ENCODE results near the gene CPLANE2.
"Not testable (repeated sequence)": the region's sequence is repeated elsewhere in the genome, so short reads cannot be mapped to it uniquely, and the experiment has no call there.

Gene CPLANE2

GRCh38 chr1:16267690-16268180 is 30.8 kb upstream of the CPLANE2 start:
- DNase-seq (ENCODE audit: low read depth), result no peak
- TF ChIP-seq CTCF (conservative IDR thresholded peaks at IDR 0.05; ENCODE audit: control insufficient read depth, insufficient read depth, low read depth, low read length), result no peak
- H3K4me3 ChIP-seq (ENCODE audit: control insufficient read depth, low read depth, low read length), result no peak overlapping the region

DNA sequence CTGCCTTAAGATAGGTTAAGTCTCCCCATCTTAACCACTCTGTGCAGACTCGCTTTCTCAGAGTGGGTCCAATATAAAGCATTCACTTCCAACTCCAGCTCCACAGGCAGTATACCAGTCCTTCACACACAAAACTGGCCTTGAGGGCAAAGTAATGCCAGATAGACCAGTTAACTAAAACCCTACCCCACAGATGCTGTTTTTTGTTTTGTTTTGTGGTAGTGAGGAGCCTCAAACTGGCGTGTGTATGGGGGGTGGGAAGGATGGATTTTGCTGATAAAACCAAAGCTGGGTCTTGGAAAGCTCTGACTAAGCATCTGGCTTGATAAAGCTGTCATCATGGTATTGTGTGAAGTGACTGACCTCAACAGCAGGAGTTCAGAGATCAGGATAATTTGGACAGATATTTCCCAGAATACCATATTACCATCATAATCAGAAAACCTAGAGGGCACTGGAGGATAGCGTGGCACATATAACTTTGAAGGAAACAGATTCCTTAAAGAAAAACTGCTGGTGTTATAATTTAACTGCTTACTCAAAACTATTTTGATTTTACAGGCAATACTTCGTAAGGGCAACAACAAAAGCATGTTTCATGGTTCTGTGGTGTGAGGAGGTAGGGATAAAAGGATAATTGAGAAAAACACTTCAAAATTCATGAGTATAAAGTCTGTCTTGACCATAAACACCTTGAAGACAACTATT is 29.6 kb upstream of the CPLANE2 start:
- DNase-seq (ENCODE audit: low read depth), result no peak
- no peak overlapping the region for H3K4me3 ChIP-seq (ENCODE audit: control insufficient read depth, low read depth, low read length)
- TF ChIP-seq CTCF (conservative IDR thresholded peaks at IDR 0.05; ENCODE audit: control insufficient read depth, insufficient read depth, low read depth, low read length), result no peak

- no peak overlapping the region for H3K4me3 ChIP-seq (ENCODE audit: control insufficient read depth, low read depth, low read length)
- TF ChIP-seq CTCF (conservative IDR thresholded peaks at IDR 0.05; ENCODE audit: control insufficient read depth, insufficient read depth, low read depth, low read length), result no peak
- no peak for DNase-seq (ENCODE audit: low read depth)
These were observed 25.1 kb upstream of the CPLANE2 start for GRCh38 chr1:16262067-16262466.

- DNase-seq (ENCODE audit: low read depth), result no peak
- TF ChIP-seq CTCF (conservative IDR thresholded peaks at IDR 0.05; ENCODE audit: control insufficient read depth, insufficient read depth, low read depth, low read length), result no peak
- no peak overlapping the region for H3K4me3 ChIP-seq (ENCODE audit: control insufficient read depth, low read depth, low read length)
These were observed 23.8 kb upstream of the CPLANE2 start for GRCh38 chr1:16260814-16261213.

DNA sequence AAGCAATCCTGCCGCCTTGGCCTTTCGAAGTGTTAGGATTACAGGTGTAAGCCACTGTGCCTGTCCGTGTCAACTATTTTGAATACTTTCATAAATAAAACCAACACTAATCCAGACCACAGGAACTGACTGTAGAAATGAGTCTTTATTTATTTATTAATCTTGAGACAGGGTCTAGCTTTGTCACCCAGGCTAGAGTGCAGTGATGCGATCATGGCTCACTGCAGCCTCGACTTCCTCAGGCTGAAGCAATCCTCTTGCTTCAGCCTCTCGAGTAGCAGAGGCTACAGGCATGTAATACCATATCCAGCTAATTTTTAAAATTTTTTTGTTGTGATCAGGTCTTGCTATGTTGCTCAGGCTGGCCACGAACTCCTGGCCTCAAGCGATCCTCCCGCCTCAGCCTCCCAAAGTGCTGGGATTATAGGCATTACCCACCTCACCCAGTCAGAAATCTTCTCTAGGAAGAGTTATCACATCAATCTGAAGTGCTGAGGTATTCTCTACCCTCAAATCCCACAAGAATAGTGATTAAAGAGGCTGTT is 21.7 kb upstream of the CPLANE2 start:
- no peak for DNase-seq (ENCODE audit: low read depth)
- TF ChIP-seq CTCF (conservative IDR thresholded peaks at IDR 0.05; ENCODE audit: control insufficient read depth, insufficient read depth, low read depth, low read length), result no peak
- H3K4me3 ChIP-seq (ENCODE audit: control insufficient read depth, low read depth, low read length), result no peak overlapping the region

- no peak for DNase-seq (ENCODE audit: low read depth)
These were observed 21.0 kb upstream of the CPLANE2 start for GRCh38 chr1:16257968-16258367.

GRCh38 chr1:16257556-16257955 is 20.6 kb upstream of the CPLANE2 start:
- not testable (repeated sequence) for DNase-seq (ENCODE audit: low read depth); H3K4me3 ChIP-seq (ENCODE audit: control insufficient read depth, low read depth, low read length)

More at GRCh38 chr1:16257968-16258367, 21.0 kb upstream of the CPLANE2 start:
- H3K4me3 ChIP-seq (ENCODE audit: control insufficient read depth, low read depth, low read length), result no peak overlapping the region
- no peak for TF ChIP-seq CTCF (conservative IDR thresholded peaks at IDR 0.05; ENCODE audit: control insufficient read depth, insufficient read depth, low read depth, low read length)
